ENCODE results near the gene MOB2. TPM values are rescaled to one million over a fixed set of nuclear protein-coding genes. Genes with fewer than 3 reads are reported as not detected.

Gene MOB2
- total RNA-seq, 1 donor from 2014 or later, result 19.3 TPM

DNA sequence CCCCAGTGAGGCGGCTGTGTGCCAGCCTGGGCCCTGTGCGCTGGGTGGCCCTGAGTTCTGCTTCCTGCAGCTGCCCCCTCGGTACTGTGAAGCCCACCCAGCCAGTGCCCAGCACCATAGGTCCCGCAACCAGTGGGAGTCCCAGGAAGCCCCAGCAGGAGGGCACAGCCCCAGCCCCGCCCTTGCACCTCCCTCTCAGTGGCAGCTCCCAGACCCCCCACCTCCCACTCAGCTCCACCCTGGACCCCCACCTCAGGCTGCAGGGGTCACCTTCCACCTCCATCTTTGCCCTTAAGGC lies 30.9 kb downstream of the MOB2 start:
- Mint-ChIP-seq H3K4me3 (no peak overlapping the region), H3K36me3 (ENCODE audit: low read depth) (no peaks in the 10 kb centered on the region), H3K27ac (ENCODE audit: unreplicated experiment) (no peak overlapping the region), H3K27me3 (ENCODE audit: low read depth) (no peaks in the 10 kb centered on the region), H3K4me1 (no peaks in the 10 kb centered on the region), H3K9me3 (no peaks in the 10 kb centered on the region)
- TF ChIP-seq CTCF (conservative IDR thresholded peaks at IDR 0.05), result no peak
- DNase-seq (ENCODE audit: low read depth, low spot score), result no peak

DNA sequence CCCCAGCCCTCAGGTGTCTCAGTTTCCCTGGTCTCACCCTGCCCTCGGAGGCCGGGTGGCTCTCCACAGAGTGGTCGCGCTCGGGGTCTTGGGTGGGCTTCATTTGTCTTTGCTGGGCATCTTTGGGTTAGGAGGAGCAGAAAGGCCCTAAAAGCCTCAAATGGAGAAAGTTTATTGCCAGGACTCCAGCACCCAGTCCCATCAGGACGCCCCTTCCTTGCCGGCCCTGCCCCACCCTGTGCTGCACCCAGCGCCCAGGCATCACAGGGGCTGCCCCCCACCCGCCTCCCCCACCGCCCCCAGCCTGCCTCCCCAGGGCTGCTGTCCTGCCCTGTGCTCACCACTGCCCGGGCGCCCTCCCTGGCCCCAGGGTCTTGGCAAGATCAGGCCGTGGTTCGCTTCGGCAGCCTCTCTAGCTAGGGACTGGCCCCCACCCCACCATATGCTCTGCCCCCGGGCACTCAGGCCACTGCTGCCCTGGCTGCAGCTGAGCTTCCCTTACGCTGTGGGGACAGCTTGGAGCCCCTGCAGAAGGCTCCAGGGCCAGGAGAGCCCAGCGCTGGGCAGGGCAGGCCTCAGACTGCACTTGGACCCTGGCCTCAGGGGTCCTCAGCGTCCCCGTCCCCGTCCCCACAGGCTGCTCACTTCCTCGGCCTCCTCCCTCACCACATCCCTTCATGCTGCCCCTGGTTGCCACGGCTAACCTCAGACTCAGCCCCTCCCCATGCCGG lies 31.4 kb downstream of the MOB2 start:
- H3K4me3 Mint-ChIP-seq, result no peak overlapping the region
- no peak for TF ChIP-seq CTCF (conservative IDR thresholded peaks at IDR 0.05)
- no peaks in the 10 kb centered on the region for H3K4me1 Mint-ChIP-seq
- no peaks in the 10 kb centered on the region for H3K36me3 Mint-ChIP-seq (ENCODE audit: low read depth)
- no peak overlapping the region for H3K27ac Mint-ChIP-seq (ENCODE audit: unreplicated experiment)
- DNase-seq (ENCODE audit: low read depth, low spot score), result no peak
- H3K9me3 Mint-ChIP-seq, result no peaks in the 10 kb centered on the region
- no peaks in the 10 kb centered on the region for H3K27me3 Mint-ChIP-seq (ENCODE audit: low read depth)

DNA sequence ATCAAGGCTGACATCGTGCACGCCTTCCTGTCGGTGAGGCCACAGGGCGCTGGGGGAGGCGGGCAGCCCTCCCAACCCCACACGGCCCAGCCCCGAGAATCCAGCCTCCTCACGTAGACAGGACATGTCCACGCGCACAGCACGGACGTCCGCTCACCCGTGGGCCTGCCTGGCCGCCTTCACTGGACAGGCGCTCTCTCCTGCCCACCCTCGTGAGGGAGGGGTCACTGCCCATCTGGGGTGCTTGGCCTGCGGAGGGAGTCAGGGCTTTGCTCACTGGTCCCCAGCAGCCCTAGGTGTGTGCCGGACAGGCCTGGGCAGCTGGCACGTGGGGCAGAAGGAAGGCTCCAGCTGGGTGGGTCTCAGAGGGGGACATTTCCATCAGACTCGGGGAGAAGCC lies 32.0 kb downstream of the MOB2 start:
- H3K27me3 Mint-ChIP-seq (ENCODE audit: low read depth), result no peaks in the 10 kb centered on the region
- no peak for DNase-seq (ENCODE audit: low read depth, low spot score)
- TF ChIP-seq CTCF (conservative IDR thresholded peaks at IDR 0.05), result no peak
- no peaks in the 10 kb centered on the region for H3K9me3 Mint-ChIP-seq
- H3K4me3 Mint-ChIP-seq, result no peak overlapping the region
- no peaks in the 10 kb centered on the region for H3K36me3 Mint-ChIP-seq (ENCODE audit: low read depth)
- H3K4me1 Mint-ChIP-seq, result no peaks in the 10 kb centered on the region
- no peak overlapping the region for H3K27ac Mint-ChIP-seq (ENCODE audit: unreplicated experiment)

DNA sequence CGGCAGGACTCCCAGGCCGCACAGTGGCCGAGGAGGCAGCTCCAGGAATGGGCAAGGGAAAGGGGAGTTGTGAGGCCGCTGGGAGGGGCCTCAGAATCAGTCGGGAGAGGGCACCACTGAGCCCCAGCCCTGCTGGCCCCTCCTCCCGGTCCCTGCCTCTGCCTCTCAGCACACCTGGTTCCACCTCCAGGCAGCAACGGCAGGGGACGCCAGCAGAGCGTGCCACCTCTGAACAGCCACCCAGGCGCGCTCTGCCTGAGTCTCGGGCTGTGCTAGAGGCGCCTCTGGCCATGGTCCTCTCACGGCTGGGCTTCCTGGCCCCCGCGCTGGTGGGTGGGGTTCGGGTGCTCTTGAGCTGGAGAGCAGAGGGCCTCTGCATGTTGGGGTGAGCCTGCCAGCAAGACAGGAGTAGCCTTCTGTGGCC lies 33.0 kb downstream of the MOB2 start:
- H3K27me3 Mint-ChIP-seq (ENCODE audit: low read depth), result no peaks in the 10 kb centered on the region
- no peak overlapping the region for H3K4me3 Mint-ChIP-seq
- TF ChIP-seq CTCF (conservative IDR thresholded peaks at IDR 0.05), result no peak

GRCh38 chr11:1452744-1453143 lies 33.8 kb downstream of the MOB2 start:
- H3K27me3 Mint-ChIP-seq (ENCODE audit: low read depth), result no peaks in the 10 kb centered on the region
- no peak overlapping the region for H3K4me3 Mint-ChIP-seq
- no peaks in the 10 kb centered on the region for H3K36me3 Mint-ChIP-seq (ENCODE audit: low read depth)
- H3K9me3 Mint-ChIP-seq, result no peaks in the 10 kb centered on the region
- H3K4me1 Mint-ChIP-seq, result no peaks in the 10 kb centered on the region
- TF ChIP-seq CTCF (conservative IDR thresholded peaks at IDR 0.05), result no peak
- H3K27ac Mint-ChIP-seq (ENCODE audit: unreplicated experiment), result no peak overlapping the region
- no peak for DNase-seq (ENCODE audit: low read depth, low spot score)

More for the DNA sequence above, 33.0 kb downstream of the MOB2 start:
- Mint-ChIP-seq H3K27ac (ENCODE audit: unreplicated experiment) (no peak overlapping the region), H3K4me1 (no peaks in the 10 kb centered on the region), H3K9me3 (no peaks in the 10 kb centered on the region), H3K36me3 (ENCODE audit: low read depth) (no peaks in the 10 kb centered on the region)
- DNase-seq (ENCODE audit: low read depth, low spot score), result no peak

All from neural crest cell (in vitro differentiated cells).